GM19043 (cell line): ENCODE results near the gene RANGAP1.
"Not testable (repeated sequence)": the region's sequence is repeated elsewhere in the genome, so short reads cannot be mapped to it uniquely, and the experiment has no call there.

Source experiments
- ATAC-seq: cut with Tn5 transposase; IDR thresholded peaks from one replicate; pipeline ENCODE4 v1.9.1; 2021; ENCODE audit warnings: low read depth; ENCODE audit not compliant: unreplicated experiment

RANGAP1 gene

DNA sequence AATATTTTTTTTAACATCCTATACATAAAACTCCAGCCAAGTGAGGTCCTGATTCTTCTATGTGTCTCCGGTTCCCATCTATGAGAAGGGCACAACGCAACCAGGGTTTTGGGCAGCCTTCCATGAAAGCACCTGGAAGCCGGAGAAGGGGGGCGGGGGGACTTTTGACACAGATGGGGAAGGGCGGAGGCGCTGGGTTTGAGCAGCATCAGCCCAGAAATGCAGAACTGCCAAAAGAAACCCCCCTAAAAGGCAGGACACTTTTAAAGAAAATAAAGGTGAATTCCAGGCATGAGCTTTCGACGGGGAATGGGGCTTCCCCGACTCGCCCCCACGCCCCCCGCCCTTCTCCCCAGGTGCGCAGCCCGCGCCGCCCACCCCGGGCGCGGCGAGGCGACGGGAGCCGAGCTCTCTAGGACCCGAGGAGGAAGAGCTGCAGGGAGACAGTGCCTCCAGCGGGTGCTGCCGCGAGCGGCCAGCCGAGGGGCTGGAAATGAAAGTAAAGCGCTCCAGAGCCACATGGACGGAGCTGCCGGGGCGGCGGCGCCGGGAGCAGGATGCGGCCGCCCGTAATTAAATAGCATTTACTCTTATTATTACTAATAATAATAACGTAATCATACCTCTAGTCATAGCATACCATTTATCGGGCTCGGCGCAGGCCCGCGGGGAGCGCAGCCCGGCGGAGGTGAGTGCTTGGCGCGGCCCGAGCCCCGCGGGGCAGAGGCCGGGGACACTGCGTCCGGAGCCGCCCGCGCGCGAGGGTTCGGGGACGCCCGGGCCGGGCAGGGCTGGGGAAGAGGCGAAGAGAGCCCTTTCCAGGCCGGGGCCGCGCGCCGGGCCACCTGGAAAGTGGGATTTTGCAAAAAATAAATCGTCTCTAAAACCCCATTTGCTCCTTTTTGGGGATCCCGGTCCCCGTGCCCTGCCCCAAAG lies 15.4 kb upstream of the RANGAP1 start, which contains the start of gene ZC3H7B:
ZC3H7B (plus strand) TSS at position 441 of the 936 bp plus-strand sequence. CDS start 19,136 bp downstream, outside the sequence.
- peak; percentile 88 for ATAC-seq

DNA sequence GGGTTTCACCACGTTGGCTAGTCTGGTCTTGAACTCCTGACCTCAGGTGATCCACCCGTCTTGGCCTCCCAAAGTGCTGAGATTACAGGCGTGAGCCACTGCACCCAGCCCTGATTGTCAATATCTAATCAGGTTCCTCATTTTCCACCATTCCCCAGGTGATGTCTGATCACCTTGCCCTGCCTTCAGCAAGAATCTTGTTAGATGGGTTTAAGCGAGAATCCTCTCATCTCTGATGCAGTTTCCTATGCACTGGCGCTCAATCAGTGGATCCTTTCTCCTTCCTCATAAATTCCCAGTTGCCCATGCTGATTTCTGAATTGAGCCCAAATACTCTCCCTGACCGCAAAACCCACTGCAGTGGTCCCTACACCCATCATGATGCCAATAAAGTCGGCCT lies 14.7 kb upstream of the RANGAP1 start:
- ATAC-seq: no peak

DNA sequence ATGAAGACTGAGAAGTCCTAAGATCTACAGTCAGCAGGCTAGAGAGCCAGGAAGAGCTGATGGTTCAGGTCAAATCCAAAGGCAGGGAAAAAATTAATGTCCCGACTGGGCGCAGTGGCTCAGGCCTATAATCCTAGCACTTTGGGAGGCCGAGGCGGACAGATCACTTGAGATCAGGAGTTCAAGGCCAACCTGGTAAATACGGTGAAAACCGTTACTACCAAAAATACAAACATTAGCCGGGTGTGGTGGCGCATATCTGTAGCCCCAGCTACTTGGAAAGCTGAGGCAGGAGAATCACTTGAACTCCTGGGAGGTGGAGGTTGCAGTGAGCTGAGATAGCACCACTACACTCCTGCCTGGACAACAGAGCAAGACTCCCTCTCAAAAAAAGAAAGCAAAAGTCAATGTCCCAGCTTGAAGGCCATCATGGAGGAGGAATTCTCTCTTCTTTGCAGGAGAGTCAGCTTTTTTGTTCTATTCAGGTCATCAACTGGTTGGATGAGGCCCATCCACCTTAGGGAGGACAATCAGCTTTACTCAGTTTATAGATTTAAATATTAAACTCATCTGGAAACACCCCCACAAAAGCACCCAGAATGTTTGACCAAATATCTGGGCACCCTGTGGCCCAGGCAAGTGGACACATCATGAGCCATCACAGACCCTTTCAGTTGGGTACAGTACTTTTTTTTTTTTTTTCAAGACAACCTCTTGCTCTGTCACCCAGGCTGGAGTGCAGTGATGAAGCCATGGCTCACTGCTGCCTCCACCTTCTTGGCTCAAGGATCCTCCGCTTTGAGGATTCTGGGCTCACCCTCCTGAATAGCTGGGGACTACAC lies 11.1 kb upstream of the RANGAP1 start:
- ATAC-seq: no peak

DNA sequence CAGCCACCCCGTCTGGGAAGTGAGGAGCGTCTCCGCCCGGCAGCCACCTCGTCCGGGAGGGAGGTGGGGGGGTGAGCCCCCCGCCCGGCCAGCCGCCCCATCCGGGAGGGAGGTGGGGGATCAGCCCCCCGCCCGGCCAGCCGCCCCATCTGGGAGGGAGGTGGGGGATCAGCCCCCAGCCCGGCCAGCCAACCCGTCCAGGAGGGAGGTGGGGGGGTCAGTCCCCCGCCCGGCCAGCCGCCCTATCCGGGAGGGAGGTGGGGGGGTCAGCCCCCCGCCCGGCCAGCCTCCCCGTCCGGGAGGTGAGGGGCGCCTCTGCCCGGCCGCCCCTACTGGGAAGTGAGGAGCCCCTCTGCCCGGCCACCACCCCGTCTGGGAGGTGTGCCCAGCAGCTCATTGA lies 8.8 kb upstream of the RANGAP1 start:
- not testable (repeated sequence) for ATAC-seq

DNA sequence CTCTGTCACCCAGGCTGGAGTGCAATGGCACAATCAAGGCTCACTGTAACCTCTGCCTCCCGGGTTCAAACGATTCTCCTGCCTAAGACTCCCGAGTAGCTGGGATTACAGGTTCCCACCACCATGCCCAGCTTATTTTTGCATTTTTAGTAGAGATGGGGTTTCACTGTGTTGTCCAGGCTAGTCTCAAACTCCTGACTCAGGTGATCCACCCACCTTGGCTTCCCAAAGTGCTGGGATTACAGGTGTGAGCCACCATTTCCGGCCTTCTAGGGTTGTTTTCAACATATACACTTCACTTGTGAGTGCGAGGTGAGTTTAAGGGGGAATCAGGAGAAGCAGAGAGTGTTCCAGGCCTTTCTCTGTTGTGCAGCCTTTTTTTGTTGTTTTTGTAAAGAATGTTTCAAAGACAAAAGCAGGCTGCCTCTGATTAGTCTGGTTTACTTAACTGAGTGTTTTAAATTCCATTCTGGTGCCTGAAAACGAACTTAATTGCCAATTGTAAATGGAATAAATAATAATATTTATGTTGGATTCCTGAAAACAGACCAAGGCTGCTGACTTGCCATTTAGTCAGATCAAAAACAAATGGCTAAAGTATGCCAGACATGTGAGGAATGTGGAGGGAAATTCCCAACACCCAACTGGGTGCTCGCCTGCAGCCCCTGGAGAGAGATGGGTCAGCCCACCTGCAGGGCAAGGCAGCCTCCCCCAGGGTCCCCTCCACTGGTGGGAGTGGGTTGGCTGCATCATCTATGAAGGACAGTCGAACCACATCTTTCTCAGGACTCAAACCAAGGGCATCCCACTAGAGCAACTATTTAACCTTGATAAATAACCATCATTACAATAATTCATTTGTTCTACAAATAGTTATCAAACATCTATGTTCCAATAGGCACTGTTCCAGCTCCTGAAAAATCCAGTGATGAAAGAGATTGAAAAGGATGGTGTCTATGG lies 4.6 kb upstream of the RANGAP1 start:
- ATAC-seq: no peak

DNA sequence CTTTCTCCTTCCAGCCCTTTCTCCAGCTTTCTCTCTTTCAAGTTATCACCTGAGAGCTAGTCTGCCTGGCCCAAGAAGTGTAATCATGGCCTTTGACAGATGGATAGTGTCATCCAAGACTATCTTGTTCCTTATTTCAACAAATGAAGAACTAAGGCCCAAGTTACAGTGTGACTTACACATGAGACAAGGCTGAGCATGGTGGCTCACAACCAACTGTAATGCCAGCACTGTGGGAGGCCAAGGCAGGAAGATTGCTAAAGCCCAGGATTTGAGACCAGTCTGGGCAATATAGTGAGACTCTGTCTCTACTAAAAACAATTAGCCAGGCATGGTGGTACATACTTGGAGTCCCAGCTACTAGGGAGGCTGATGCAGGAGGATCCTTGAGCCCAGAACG lies 3.7 kb upstream of the RANGAP1 start:
- ATAC-seq: no peak

DNA sequence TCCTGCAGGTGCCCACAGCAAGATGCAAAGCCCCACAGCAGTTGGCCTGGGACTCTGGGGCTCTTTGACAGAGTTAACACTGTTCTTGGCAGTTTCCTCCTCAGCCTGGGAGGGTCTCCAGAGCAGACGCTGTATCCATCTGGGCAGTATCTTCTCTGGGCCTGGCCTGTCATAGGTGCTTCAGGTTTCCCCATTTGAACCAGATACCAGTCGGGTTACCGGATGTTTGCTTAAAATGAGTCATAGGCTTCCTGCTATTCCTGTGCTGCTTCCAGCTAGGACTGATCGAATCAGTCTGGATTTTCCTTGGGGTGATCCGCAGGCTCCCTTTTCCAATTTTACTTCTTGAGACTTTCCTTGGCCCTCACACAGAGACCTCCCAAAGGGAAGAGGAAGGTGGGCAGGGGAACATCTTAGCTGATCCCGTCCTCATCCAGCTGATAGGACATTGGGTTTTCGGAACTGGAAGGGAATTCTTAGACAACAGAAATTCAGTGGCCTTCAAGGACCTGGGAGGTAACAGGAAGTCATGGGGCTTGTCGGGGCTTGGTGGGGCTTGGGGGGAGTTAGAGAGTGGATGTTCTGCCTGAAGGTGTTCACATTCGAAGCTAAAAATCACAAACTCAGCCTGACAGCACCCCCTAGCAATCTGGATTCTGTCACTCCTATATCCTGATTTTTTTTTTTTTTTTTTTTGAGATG lies 2.4 kb upstream of the RANGAP1 start:
- ATAC-seq: no peak

DNA sequence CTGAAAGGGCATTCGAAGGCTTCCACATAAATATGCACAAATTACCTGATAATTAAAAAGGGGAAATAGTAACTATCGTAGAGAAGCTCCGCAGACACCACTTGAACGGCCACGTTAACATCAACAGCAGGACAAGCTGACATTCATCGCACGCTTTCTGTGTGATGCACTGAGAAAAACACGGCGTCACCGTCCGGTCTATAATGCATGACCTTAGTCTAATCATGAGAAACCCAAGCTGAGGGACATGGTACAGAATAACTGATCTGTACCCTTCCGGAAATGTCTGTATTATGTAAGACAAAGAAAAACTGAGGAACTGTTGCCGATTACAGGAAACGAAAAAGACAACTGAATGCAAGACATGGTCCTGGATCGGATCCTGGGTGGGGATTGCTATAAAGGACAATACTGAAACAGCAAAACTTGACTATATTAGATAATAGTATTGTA lies 678 bp upstream of the RANGAP1 start:
- ATAC-seq: peak; percentile 17

DNA sequence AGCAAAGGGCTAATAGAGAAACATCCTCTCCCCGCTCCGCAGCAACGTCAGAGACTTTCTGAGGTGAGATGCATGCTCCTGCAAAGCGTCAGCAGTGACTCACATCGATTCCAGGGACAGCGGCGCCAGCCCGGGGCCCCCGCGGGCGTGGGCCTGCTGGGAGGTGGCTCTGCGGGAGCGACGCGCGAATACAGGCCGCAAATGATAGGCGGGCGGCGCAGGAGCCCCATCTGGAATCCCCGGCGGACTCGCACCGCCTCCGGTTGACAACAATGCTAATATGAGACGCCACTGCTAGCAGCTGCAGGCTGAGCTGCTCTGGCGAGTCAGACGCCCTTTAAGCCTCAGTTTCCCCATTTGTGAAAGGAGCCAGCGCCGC lies 557 bp downstream of the RANGAP1 start:
- no peak for ATAC-seq

DNA sequence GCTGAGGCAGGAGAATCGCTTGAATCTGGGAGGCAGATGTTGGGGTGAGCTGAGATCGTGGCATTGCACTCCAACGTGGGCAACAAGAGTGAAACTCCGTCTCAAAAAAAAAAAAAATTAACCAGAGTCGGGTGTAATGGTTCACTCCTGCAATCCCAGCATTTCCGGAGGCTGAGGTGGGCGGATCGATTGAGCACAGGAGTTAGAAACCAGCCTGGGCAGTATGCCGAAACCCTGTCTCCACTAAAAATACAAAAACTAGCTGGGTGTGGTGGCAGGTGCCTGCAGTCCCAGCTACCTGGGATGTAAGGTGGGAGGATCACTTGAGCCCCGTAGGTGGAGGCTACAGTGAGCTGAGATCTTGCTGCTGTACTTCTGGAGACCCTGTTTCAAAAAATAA lies 1.5 kb downstream of the RANGAP1 start:
- ATAC-seq: no peak

DNA sequence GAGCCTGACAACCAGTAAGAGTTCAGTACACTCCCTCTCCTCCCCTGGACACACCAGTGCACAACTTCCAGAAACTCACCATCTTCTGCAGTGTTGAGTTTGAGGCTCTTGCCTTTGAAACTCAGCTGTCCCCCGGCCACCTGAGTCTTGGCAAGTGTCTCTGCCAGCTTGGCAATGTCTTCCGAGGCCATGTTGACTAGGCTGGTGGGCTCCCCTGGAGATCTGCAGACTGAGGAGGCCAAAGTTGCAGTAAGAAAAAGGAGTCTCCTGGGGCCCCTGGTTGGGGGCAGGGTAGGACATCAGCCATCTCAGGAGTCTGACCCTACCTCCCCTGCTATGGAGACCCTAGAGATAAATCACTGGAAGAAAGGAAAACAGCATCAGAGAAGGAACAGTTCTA lies 5.1 kb downstream of the RANGAP1 start:
- ATAC-seq: no peak

DNA sequence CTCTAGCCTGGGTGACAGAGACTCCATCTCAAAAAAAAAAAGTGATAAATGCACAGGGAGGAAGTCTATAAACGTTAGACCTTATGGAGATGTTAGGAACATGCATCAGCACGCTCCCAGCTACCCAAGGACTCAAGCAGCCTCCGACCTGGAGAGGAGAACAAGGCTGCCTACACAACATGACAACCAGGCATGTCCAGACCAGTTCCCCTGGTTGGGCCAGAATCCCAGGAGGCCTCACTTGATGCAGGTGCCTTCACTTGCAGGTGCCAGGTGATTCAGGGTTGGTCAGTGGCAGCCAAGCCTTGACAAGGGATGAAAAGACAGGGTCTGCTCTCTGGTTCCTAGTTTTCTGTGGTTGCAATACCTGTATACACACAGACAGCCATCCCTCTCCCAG lies 5.9 kb downstream of the RANGAP1 start:
- ATAC-seq: no peak

DNA sequence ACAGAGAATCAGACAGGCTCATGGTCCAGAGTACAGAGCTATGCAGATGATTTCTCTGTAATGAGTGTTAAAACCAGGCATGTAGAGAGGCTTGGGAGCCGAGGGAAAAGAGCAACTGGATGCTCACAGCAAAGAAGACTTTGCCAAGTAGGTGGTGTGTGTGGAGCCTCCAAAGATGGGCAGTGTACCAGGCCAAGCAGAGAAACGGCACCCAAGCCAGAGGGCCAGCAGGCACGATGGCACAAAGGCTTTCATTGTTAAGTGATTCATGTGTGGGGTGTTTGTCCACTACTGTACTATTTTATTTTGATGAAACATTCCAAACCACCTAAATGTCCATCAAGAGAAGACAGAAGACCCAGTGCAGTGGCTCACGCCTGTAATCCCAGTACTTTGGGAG lies 11.1 kb downstream of the RANGAP1 start:
- ATAC-seq: no peak

DNA sequence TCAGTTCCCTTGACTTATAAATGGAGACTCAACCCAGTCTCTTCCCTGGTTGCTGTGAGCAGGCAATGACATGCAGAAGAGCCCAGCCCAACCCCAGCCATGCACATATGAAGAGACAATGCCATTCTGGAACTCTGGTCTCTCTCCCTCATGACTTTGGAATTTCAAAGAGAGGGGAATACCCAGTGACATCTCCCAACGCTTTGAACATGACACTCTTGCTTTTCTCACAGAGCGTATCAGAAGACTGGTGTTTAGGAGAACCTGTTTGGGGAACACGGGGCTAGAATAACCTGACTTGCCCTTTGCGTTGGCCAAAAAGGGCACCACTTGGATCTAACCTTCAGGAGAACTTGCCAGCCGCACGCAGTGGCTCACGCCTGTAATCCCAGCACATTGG lies 12.9 kb downstream of the RANGAP1 start:
- ATAC-seq: no peak

DNA sequence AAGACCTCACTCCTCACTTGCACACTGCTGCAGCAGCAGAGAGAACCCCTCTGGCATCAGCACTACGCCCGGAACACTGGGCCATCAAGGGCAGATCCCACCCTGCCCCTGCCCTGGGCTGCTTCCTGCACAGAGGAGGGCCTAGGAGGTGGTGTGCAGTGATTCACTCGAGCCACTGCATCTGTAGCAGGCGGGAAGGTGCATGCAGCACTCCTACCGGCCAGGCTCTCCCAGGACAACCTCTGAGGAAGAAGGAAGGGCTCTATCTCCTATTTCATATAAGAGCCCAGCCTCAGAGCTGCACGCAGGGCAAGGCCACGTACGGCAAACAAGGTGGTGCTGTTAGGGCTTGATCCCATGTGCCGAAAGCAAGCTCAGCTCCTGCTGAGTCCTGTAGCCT lies 14.2 kb downstream of the RANGAP1 start:
- no peak for ATAC-seq

DNA sequence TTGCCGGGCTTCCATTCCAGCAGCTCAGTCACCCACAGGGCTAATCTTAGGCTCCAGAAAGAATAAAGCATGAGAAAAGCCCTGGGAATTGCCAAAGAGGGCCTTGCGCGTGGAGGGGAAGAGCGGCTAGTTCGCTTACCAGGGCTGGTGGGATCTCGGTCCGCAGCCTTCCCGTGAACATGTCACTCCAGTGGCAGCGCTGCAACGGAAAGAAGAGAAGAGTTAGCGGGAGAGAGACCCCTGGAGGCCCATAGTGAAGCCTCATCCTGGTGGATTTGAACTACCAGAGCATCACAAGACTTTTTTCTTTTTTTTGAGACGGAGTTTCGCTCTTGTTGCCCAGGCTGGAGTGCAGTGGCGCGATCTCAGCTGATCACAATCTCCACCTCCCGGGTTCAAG lies 18.0 kb downstream of the RANGAP1 start:
- ATAC-seq: no peak

DNA sequence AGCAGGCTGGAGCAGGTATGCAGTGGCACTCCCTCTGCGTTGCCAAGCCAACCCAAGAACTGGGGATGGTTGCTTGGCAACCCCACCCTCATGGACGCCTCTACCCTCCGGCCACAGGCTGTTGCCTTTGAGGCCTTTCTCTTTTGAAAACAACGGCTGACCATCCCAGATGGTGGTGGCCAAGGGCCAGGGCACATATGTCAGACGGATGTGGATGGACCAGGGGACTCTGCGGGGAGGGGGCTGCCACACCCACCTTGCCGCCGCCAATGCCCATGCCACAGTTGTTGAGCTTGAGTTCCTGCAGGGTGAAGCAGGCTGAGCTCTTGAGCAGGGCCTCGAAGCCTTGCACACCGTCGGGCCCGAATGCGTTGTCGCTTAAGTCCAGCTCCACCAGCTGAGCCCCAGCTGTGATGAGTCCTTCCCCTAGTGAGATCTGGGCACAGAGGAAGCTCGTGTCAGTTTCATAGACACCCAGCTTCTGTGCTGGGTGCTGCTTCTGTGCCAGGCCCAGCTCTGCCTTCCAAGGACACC lies 21.5 kb downstream of the RANGAP1 start:
- ATAC-seq: no peak

DNA sequence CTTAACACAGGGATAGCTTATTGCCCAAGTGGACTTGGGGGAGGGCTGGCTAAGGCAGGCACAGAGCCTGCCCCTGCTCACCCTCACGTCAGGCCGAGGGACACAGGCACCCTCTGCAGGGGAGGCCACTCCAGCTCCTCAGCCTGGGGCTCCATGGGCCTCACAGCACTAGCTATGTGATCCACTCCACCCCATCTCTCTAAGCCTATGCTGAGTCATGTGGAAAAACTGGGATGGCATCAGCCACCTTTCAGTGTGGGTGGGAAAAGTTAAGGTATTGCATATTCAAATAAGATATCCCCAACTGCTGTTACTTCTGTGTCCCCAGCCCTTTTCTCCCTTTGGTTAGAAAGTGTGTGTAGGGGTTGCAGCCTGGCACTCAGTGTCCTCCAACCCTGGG lies 22.3 kb downstream of the RANGAP1 start:
- ATAC-seq: no peak

DNA sequence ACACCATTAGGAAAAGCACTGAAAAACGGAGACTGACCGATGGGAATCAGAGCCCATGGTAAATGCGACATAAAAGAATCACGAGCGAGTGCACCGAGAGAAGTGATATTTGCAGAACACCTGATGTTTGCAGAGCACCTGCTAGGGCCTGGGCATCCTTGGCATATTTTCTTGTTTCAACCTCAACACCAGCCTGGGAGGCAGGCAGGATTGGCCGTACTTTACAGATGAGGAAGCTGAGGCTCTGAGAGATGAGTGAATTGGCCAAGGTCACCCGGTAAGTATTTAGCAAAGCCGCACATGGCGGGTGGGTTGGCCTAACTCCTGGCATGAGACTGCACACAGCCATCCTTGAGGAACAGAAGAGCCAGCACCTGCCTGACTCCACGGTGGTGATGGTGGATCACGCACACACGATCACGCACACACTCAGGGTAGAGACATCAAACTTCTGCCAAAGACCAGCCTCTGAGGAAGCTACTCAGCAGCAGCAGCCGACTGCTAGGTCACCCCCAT lies 23.7 kb downstream of the RANGAP1 start:
- no peak for ATAC-seq
